NCI-H1436 (cell line): ENCODE results near the gene BMAL2.

Source experiments
- DNase-seq: peaks from one replicate; lab custom pipeline; 2025; lab: John Stamatoyannopoulos, UW

The BMAL2 gene

DNA sequence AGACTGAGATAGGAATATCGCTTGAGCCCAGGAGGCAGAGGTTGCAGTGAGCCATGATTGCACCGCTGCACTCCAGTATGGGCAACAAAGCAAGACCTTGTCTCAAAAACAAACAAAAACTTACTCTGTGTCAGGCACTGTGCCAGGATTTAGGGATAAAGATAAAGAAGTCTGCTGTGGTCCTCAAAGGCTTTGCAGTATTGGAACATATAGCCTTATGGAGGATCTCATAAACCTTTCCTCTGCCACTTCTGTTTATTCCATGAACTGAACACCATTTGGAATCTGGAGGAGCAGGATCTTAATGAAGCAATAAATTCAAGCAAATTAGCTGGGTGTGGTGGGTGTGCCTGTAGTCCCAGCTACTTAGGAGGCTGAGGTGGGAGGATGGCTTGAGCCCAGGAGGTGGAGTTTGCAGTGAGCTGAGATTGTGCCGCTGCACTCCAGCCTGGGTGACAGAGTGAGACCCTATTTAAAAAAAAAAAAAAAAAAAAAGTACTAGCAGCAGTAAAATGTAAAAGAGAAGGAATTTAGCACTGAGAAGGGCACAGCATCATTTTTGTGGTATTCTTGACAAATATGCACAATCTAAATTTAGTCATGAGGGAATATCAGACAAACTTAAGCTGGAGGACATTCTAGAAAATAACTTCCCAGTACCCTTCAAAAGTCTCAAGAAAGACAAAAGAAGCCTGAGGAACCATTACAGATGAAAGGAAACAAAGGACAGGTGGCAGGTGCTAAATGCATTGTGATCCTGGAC, 27.1 kb downstream of the BMAL2 start:
- no peak for DNase-seq

DNA sequence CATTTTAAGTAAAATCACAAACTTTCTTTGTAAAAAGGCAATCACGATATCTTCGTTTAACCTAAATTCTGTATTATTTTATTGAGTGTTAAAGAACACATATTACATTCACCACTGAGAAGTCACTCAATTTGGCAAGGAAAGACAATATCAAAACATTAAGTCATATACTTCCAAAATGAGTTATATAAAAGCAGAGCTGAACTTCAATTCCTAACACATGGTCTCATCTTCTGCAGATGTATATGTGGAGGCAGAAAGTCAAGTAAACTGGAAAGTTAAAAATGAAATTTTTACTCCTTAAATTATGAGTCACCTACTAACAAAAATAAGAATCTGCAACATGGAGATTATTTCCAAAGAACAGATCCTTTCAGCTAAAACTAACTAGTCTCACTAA, 28.7 kb downstream of the BMAL2 start:
- no peak for DNase-seq

DNA sequence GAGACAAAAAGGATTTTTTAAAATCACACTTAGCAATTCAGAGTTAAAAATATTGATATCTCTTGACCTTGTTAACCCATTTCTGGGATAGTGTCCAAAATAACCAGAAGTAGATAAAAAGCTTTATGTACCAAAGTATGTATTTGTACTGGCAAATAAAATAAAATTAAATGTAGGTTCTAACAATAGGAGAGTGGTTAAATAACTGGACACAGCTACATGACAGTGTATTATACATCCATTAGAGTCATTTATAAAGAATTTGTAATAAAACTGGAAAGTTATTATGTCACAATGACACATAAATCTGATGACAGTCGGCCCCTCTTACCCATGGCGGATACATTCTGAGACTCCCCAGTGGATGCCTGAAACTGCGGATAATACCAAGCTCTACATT, 34.0 kb downstream of the BMAL2 start:
- no peak for DNase-seq

DNA sequence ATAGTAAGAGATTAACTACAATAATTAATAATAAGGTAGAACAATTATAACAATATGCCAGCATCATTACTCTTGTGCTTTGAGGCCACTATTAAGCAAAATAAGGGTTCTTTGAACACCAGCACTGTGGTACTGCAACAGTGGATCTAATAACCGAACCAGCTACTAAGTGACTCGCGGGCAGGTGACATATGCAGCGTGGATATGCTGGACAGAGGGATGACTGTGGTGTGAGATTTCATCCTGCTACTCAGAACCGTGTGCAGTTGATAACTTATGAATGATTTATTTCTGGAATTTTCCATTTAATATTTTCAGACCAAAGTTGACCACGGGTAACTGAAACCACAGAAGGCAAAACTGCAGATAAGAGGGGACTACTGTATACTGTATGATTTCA, 34.4 kb downstream of the BMAL2 start:
- no peak for DNase-seq

DNA sequence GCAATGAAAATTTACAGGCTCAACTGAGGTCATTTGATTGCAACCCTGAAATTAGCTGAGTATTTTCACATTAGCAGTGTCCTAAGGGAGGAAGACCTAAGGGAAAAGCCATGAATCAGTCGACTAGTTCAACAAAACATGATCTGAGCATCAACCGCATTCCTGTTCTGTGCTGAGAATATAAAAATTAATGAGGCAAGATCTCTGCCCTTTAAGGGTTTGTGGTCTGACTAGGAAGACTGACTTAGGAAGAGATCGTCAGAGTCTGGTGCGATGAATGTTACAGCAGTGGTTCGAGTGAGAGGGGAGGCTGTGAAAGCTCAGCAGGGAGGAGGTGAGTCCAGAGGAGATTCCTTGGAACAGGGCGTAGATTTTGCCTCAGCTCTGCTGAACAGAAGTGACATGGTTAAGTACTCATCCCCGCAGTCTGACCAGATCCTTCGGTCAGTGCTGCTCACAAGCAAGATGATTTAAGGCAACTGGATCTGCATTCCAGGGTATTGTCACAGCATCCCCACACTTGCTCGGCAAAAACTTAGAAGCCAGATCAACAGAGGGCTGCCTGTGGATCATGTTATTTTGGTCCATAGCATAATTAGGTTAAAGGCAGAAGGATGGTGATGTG, 49.6 kb downstream of the BMAL2 start:
- DNase-seq = no peak
